Subcutaneous abdominal adipose tissue (tissue), 5 donors: Measurements from ENCODE around the gene SCRN2.
A peak's percentile ranks its signal among the peaks of the same experiment; 100 is the strongest.

Experiments
- H3K27ac ChIP-seq: one replicate; pipeline ENCODE4 v1.7.0; 2013; ENCODE audit warnings: low read depth, mild to moderate bottlenecking, inconsistent platforms, low read length, moderate library complexity
- H3K27me3 ChIP-seq, 5 donors: one replicate each; pipeline ENCODE4 v1.7.0; 2013; ENCODE audit warnings: low read length in 5 of 5, inconsistent platforms in 1 of 5; ENCODE audit not compliant: control insufficient read depth in 5 of 5, insufficient read depth in 4 of 5
- H3K36me3 ChIP-seq, 5 donors: one replicate each; pipeline ENCODE4 v1.7.0; 2013; ENCODE audit warnings: low read length in 5 of 5; ENCODE audit not compliant: control insufficient read depth in 5 of 5, insufficient read depth in 5 of 5
- H3K4me1 ChIP-seq, 5 donors: one replicate each; pipeline ENCODE4 v1.7.0; 2013; ENCODE audit warnings: low read length in 5 of 5, mild to moderate bottlenecking in 3 of 5, moderate library complexity in 1 of 5; ENCODE audit not compliant: control insufficient read depth in 5 of 5, insufficient read depth in 5 of 5
- H3K4me3 ChIP-seq, 5 donors: one replicate each; pipeline ENCODE4 v1.7.0; 2013; ENCODE audit warnings: low read length in 5 of 5, low read depth in 1 of 5
- H3K9ac ChIP-seq, 5 donors: one replicate each; pipeline ENCODE4 v1.7.0; 2013; ENCODE audit warnings: low read length in 5 of 5, mild to moderate bottlenecking in 4 of 5, moderate library complexity in 3 of 5
- H3K9me3 ChIP-seq, 5 donors: one replicate each; pipeline ENCODE4 v1.7.0; 2013; ENCODE audit warnings: low read length in 5 of 5; ENCODE audit not compliant: control insufficient read depth in 5 of 5
- donor health status: healthy.
- donor health status: healthy.
- donor health status: healthy.
- donor health status: healthy.
- donor health status: healthy.

The SCRN2 gene

DNA sequence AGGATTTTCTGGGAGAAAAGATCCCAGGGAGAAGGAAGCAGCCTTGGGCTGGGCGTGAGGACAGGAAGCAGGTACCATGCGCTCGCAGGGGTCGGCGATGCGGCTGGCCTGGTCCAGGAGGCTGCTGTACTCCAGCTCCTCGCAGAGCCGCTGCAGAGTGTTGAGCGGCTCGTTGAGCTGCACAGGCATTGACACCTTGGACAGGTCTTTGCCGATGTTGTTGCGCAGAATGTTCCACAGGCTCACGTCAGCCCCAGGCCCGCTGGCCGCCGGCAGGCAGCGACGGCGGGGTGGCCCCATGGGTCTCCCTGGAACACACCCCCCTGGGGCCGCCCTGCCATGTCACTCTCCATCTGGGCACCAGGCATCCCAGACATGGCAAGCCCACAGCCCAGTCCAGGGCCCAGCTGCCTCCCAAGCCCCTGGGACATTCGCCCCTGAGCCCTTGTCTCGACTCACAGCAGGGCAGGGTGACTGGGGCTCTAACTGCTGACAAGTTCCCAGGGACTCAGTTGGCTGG lies 27.5 kb downstream of the SCRN2 start:
- Histone ChIP-seq H3K4me1 (peaks cover 0 to 12% (median 5%) of the 10 kb centered on the region in 5 donors), H3K27me3 (peaks cover 0 to 4% (median 0%) of the 10 kb centered on the region in 5 donors), H3K4me3 (no peak overlapping the region), H3K9me3 (no peaks in the 10 kb centered on the region), H3K36me3 (peaks cover 0 to 95% (median 61%) of the 10 kb centered on the region in 5 donors), H3K27ac (no peak overlapping the region), H3K9ac (no peak overlapping the region)

DNA sequence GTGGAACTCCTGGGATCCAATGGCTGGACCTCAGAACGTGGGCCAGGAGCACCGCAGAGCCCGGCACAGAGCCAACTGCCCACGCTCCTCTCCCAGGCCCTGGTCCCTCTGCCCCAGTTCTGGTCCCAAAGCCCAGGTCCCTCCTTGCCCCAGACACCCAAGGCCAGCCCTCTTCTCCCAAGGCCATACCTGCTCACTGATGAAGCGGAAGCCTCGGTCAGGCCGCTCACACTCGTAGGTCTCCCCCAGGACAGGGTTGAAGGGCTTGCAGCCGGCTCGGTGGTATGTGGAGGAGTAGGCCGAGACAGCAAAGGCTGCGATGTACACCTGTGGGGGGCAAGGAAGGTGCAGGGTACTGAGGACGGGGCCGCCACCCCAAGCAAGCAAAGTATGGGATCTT lies 28.0 kb downstream of the SCRN2 start:
- Histone ChIP-seq H3K36me3 (peaks cover 0 to 95% (median 61%) of the 10 kb centered on the region in 5 donors), H3K4me1 (peaks cover 0 to 12% (median 5%) of the 10 kb centered on the region in 5 donors), H3K9me3 (no peaks in the 10 kb centered on the region), H3K9ac (no peak overlapping the region), H3K27me3 (peaks cover 0 to 3% (median 0%) of the 10 kb centered on the region in 5 donors), H3K4me3 (no peak overlapping the region), H3K27ac (no peak overlapping the region)

DNA sequence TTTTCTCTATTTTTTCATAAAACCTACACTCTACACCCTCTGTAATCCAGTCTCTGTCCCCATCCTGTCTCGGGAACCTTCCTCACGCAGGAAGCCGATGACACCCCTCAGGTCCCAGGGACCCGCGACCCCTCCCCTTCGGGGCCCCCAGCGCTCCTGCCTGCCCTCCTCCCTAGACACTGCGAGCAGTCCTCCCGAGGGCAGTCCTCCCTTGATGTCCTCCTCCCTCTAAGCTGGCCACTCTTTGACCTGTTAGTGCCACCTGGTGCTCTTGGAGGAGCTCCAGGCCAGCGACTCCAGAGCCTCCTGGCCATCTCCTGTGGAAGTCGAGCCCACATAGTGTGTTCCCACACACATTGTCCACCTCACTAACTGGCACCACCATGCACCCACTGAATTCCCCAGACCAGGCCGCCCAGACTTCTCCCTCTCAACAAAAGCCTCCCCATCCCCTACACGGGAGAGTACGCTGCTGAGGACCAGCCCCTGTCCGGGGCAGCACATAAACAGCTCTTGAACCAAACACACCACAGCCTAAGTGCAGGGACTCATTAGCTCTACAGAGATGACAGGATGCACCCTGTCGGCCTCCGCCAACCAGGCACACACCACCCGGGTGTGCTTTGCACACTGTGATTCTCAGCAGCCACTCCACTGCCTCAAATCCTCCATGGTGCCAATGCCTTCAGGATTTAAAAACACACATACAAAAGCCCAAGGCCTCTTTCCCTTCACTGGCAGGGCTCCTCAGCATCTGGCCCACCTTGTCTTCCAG lies 28.7 kb downstream of the SCRN2 start:
- no peak overlapping the region for H3K27ac ChIP-seq
- no peaks in the 10 kb centered on the region for H3K9me3 ChIP-seq
- no peaks in the 10 kb centered on the region for H3K27me3 ChIP-seq
- no peak overlapping the region for H3K4me3 ChIP-seq
- peaks cover 0 to 95% (median 59%) of the 10 kb centered on the region in 5 donors for H3K36me3 ChIP-seq
- H3K4me1 ChIP-seq: peaks cover 0 to 12% (median 5%) of the 10 kb centered on the region in 5 donors
- no peak overlapping the region for H3K9ac ChIP-seq

DNA sequence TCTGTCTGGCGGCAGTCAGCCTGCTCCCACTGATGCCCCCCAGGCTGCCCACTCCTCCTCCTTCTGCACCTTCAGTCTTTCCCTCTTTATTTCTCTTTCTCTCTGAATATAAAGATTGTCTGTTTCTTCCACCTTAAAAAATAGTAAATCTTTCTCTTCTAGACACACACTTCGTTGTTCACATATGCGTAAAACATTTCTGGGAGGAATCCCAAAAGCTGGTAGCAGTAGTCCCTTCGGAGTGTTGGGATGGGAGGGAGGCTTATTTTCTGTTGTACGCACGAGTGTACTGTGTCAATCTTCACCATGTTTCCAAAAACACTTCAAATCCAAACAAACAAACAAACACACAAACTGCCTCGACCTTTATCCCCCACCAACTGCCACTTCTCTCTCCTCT lies 29.4 kb downstream of the SCRN2 start:
- Histone ChIP-seq H3K27me3 (no peaks in the 10 kb centered on the region), H3K27ac (no peak overlapping the region), H3K36me3 (peaks cover 0 to 95% (median 55%) of the 10 kb centered on the region in 5 donors), H3K4me1 (peaks cover 0 to 12% (median 5%) of the 10 kb centered on the region in 5 donors), H3K9me3 (no peaks in the 10 kb centered on the region), H3K9ac (no peak overlapping the region), H3K4me3 (no peak overlapping the region)

DNA sequence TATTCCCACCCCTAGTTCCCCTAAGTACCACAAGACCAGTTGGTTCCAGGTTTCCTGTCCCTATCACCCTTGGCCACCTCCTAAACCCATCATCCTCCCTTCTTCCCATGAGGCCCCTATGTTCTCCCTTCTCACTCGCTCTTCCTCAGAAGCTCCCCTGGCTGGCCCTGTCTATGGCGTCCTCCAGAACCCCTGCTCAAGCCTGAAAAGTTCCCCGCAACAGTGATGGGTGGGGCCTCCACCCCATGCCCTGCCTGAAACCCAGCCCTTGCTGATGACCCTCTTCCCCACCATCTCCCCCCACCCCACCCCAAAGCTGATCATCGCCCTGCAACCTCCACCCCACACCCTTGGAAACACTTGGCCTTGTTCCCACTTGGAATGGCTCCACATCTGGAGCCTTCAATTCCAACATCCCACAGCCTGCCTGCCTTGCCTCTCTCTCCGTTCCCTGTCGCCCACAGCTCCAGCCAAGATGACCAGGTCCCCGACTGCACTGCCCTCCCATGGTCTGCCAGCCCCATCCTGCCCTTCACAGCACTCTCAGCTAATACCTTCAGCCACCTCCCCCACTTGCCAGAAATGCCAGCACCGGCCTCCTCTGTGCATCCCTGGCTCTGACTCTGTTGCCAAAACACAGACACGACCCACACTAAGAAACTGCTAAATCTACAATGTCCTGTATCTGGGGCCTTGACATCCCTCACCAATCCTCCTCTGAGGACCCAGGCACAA lies 30.0 kb downstream of the SCRN2 start:
- Histone ChIP-seq H3K9me3 (no peaks in the 10 kb centered on the region), H3K9ac (no peak overlapping the region), H3K27me3 (no peaks in the 10 kb centered on the region), H3K4me1 (peaks cover 0 to 12% (median 5%) of the 10 kb centered on the region in 5 donors), H3K27ac (no peak overlapping the region), H3K36me3 (peaks cover 0 to 89% (median 50%) of the 10 kb centered on the region in 5 donors), H3K4me3 (no peak overlapping the region)

DNA sequence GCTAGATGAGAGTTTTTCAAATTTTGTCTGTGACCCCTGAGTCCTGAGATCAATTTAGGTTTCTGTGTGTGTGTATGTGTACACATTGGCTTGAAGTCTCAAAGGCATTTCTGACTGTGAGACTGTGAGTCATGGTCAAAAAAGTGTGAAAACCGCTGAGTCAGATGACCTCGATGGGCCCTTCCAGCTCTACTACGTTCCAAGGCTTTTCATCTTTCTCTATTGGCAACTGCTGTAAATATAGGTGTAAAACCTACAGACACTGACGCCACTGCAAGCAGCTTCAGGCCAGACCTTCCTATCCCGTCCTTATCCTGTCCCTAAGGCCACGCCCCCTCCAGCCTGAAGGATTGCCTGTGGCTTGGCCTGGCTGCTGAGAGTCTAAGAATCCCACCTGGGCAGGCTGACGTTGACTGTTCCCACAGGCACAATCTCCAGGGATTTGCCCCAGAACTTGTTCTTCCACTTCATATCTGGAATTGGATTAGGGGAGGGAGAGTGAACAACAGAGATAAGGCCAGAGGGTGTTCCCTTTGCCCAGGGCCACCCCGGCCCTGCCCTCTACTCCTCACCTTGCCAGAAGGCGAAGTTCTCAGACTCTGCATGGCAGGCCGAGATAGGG lies 30.8 kb downstream of the SCRN2 start:
- Histone ChIP-seq H3K27me3 (no peaks in the 10 kb centered on the region), H3K27ac (no peak overlapping the region), H3K4me1 (peaks cover 0 to 12% (median 5%) of the 10 kb centered on the region in 5 donors), H3K36me3 (peaks cover 0 to 82% (median 48%) of the 10 kb centered on the region in 5 donors), H3K9me3 (no peaks in the 10 kb centered on the region), H3K4me3 (no peak overlapping the region), H3K9ac (no peak overlapping the region)

DNA sequence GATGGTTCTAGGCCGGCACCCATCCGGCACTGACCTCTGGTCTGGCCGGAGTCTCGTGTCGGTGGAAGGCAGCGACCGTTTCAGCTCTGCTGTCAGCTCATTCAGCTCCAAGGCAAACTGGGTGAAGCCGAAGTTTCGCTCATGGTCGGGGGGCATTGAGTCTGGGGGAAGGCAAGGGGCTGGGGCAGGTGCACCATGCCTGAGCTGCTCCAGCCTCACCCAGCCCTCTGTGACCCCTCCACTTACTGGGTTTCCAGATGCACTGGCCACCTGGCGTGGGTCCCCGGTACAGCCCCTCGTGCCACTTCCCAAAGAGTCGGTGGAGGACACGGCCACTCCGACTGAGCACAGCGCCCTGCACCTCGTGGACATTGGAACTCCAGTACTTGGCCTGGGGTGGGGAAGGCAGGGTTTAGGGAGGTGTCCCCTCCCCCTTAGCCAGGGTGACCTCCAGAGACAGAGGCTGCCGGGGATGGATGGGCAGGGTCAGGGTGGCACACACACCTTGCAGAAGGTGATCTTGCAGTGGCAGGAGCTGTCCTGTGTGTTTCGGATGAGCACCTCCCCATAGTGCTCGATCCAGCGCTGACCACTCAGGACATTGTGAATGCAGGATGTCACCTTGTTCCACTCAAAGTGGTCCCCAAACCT lies 32.1 kb downstream of the SCRN2 start:
- Histone ChIP-seq H3K4me3 (no peak overlapping the region), H3K4me1 (peaks cover 0 to 12% (median 5%) of the 10 kb centered on the region in 5 donors), H3K27ac (no peak overlapping the region), H3K9me3 (no peaks in the 10 kb centered on the region), H3K27me3 (no peaks in the 10 kb centered on the region), H3K9ac (peak overlapping the region in 1 of 5 donors; percentile 13), H3K36me3 (peaks cover 0 to 68% (median 40%) of the 10 kb centered on the region in 5 donors)

DNA sequence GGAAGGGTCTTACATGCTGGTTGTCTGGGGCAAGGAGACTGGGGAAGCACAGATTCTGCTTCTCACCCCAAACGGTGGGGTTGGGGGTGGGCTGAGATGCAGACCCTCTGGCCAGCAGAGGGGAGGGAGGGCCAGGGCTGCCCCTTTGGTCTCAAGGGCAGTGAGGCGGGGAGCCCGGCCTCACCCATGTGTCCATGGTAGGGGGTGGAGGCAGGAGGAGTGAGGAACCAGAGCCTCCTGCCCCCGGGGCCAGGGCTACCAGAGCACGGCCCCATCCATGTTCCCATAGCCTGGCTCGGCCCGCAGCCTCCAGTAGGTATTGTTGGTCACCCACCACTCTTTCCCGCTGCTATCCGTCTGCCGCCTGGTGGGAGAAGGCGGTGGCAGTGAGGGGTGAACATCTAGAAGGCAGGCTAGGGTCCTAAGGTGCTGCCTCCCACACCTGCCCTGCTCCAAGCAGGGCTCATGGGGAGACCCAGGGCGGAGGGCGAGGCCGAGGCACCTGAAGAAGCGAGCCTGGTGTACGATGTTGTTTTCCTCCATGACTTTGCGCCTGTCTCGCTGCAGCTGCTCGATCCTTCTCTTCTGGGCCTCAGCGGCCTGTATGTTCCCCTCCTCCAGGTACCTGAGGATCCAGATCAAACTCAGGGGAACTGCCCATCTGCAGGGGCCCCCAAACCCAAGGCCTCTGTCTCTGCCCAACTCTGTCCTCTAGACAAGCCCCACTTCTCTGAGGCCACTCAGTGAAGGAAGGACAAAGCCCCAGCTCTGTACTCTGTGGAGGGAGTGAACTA lies 32.8 kb downstream of the SCRN2 start:
- peaks cover 0 to 12% (median 5%) of the 10 kb centered on the region in 5 donors for H3K4me1 ChIP-seq
- peaks cover 0 to 2% (median 0%) of the 10 kb centered on the region in 5 donors for H3K27me3 ChIP-seq
- no peak overlapping the region for H3K4me3 ChIP-seq
- no peaks in the 10 kb centered on the region for H3K9me3 ChIP-seq
- no peak overlapping the region for H3K27ac ChIP-seq
- peaks cover 0 to 61% (median 35%) of the 10 kb centered on the region in 5 donors for H3K36me3 ChIP-seq
- no peak overlapping the region for H3K9ac ChIP-seq

DNA sequence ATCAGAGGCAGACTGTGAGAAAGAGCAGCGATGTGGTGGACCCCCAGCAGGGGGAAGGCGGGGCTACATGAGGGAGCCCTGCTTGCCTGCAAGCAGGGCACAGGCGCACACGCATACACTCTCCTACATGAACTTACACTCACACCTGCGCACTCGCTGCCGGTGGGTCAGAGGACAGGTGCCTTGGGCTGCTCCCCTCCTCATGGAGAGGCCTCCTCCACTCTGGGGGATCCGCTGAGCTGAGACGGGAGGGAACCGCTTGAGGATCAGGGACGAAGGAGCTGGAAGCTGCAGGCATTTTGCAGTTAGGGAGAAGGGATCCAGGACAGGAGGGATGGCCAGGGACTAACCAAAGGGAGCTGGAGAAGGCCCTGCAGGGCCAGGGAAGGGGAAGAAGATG lies 33.7 kb downstream of the SCRN2 start:
- Histone ChIP-seq H3K4me1 (peaks cover 0 to 12% (median 5%) of the 10 kb centered on the region in 5 donors), H3K27ac (no peak overlapping the region), H3K36me3 (peaks cover 0 to 53% (median 28%) of the 10 kb centered on the region in 5 donors), H3K27me3 (peaks cover 0 to 4% (median 0%) of the 10 kb centered on the region in 5 donors), H3K9me3 (no peaks in the 10 kb centered on the region), H3K4me3 (no peak overlapping the region), H3K9ac (no peak overlapping the region)
